Activated CD8-positive, alpha-beta memory T cell treated with anti-CD3 and anti-CD28 coated beads for 36 hours (primary cell): ENCODE data around the gene FAM180B. TPM values are rescaled to one million over a fixed set of nuclear protein-coding genes. Genes with fewer than 3 reads are reported as not detected.

Experiments
- CTCF ChIA-PET: fragments of 350-600 bp; sonication (Branson Sonifier 250); formaldehyde crosslinking; loops from one replicate; lab custom pipeline; 2021; ENCODE audit warnings: antibody characterized with exemption; lab: Charles Lee
- POLR2A ChIA-PET: fragments of 350-600 bp; sonication (Branson Sonifier 250); formaldehyde crosslinking; loops from one replicate; lab custom pipeline; 2021; ENCODE audit warnings: antibody characterized with exemption; lab: Charles Lee
- total RNA-seq, 2 experiments: library from RNA; stranded (reverse); gene quantifications; one replicate each; pipeline ENCODE4 v1.2.3, GENCODE V29; 2021

The FAM180B gene
- total RNA-seq, 2 experiments from 2014 or later = 0.15 TPM; not detected in 1

- ChIA-PET POLR2A (no interaction called here), CTCF (no interaction called here)
Observed at GRCh38 chr11:47589118-47589517, 2.6 kb downstream of the FAM180B start.

- CTCF ChIA-PET = no interaction called here
- POLR2A ChIA-PET = no interaction called here
Observed at GRCh38 chr11:47589584-47589976, 3.1 kb downstream of the FAM180B start.

GRCh38 chr11:47589977-47590861 lies 3.7 kb downstream of the FAM180B start:
- CTCF ChIA-PET = no interaction called here
- POLR2A ChIA-PET = no interaction called here

GRCh38 chr11:47591764-47592163 lies 5.3 kb downstream of the FAM180B start:
- CTCF ChIA-PET = no interaction called here
- POLR2A ChIA-PET = no interaction called here

GRCh38 chr11:47592251-47592650 lies 5.8 kb downstream of the FAM180B start:
- ChIA-PET POLR2A (no interaction called here), CTCF (no interaction called here)

- ChIA-PET POLR2A (no interaction called here), CTCF (no interaction called here)
Observed at GRCh38 chr11:47592970-47593369, 6.5 kb downstream of the FAM180B start.

- CTCF ChIA-PET = no interaction called here
- POLR2A ChIA-PET = no interaction called here
Observed at GRCh38 chr11:47593492-47593933, 7.0 kb downstream of the FAM180B start.

- ChIA-PET POLR2A (no interaction called here), CTCF (interaction anchor here (0.6 kb wide), 1 partner anchor 28 kb away, joined by 4 read pairs; no protein-coding TSS in a partner anchor)
Observed at GRCh38 chr11:47593934-47594855, 7.7 kb downstream of the FAM180B start, which contains the start of gene C1QTNF4. C1QTNF4 (minus strand) TSS chr11:47594411; CDS start chr11:47590810, 3,601 bp downstream.

GRCh38 chr11:47595029-47595428 lies 8.6 kb downstream of the FAM180B start:
- POLR2A ChIA-PET = no interaction called here

GRCh38 chr11:47595967-47596366 lies 9.5 kb downstream of the FAM180B start:
- ChIA-PET POLR2A (no interaction called here), CTCF (no interaction called here)

More at GRCh38 chr11:47595029-47595428, 8.6 kb downstream of the FAM180B start:
- CTCF ChIA-PET = interaction anchor here (0.6 kb wide), 1 partner anchor 28 kb away, joined by 4 read pairs; no protein-coding TSS in a partner anchor

- ChIA-PET POLR2A (no interaction called here), CTCF (no interaction called here)
Observed at GRCh38 chr11:47599902-47600301, 13.4 kb downstream of the FAM180B start.

GRCh38 chr11:47603295-47603694 lies 16.8 kb downstream of the FAM180B start:
- ChIA-PET CTCF (no interaction called here), POLR2A (no interaction called here)

GRCh38 chr11:47605921-47606320 lies 19.4 kb downstream of the FAM180B start:
- CTCF ChIA-PET = no interaction called here
- POLR2A ChIA-PET = no interaction called here

- POLR2A ChIA-PET = no interaction called here
- CTCF ChIA-PET = no interaction called here
Observed at GRCh38 chr11:47606731-47607130, 20.3 kb downstream of the FAM180B start.

GRCh38 chr11:47607380-47607779 lies 20.9 kb downstream of the FAM180B start:
- ChIA-PET POLR2A (no interaction called here), CTCF (interaction anchor here (0.5 kb wide), 1 partner anchor 1439 kb away, joined by 5 read pairs; no protein-coding TSS in a partner anchor)

- ChIA-PET CTCF (interaction anchor here (1.8 kb wide), 1 partner anchor 236 kb away, joined by 4 read pairs; no protein-coding TSS in a partner anchor), POLR2A (no interaction called here)
Observed at GRCh38 chr11:47609675-47610074, 23.2 kb downstream of the FAM180B start.

GRCh38 chr11:47611348-47611794 lies 24.9 kb downstream of the FAM180B start:
- ChIA-PET POLR2A (no interaction called here), CTCF (interaction anchor here (0.6 to 1.8 kb wide), 2 partner anchors 238 to 242 kb away, joined by 3 to 4 read pairs; no protein-coding TSS in a partner anchor)

- ChIA-PET POLR2A (no interaction called here), CTCF (no interaction called here)
Observed at GRCh38 chr11:47615249-47615648, 28.8 kb downstream of the FAM180B start.

GRCh38 chr11:47616726-47617416 lies 30.4 kb downstream of the FAM180B start:
- CTCF ChIA-PET = interaction anchor here (0.6 to 0.7 kb wide), 3 partner anchors 17 to 311 kb away, joined by 3 read pairs; no protein-coding TSS in a partner anchor
- POLR2A ChIA-PET = interaction anchor here (0.5 kb wide), 1 partner anchor 37 kb away, joined by 4 read pairs; no protein-coding TSS in a partner anchor
